CD4-positive, alpha-beta memory T cell (primary cell): ENCODE measurements around the gene TRERF1. TPM values are rescaled to one million over a fixed set of nuclear protein-coding genes. Genes with fewer than 3 reads are reported as not detected.

Source experiments
- CTCF ChIA-PET: fragments of 350-600 bp; sonication (Branson Sonifier 250); formaldehyde crosslinking; loops from one replicate; lab custom pipeline; 2021; ENCODE audit warnings: inconsistent platforms; ENCODE audit not compliant: partially characterized antibody; lab: Charles Lee
- POLR2A ChIA-PET: fragments of 350-600 bp; sonication (Branson Sonifier 250); formaldehyde crosslinking; loops from one replicate; lab custom pipeline; 2021; ENCODE audit not compliant: partially characterized antibody; lab: Charles Lee
- DNase-seq, 5 donors: peaks; one replicate each; pipeline versions ENCODE4 v3.0.0 to v3.0.0-alpha.2; 2020 to 2022; ENCODE audit warnings: mixed read lengths in 1 of 5
- H3K27ac ChIP-seq: one replicate; pipeline ENCODE4 v1.7.0; 2013; ENCODE audit warnings: low read depth, low read length
- H3K27me3 ChIP-seq: 2 replicates; pipeline ENCODE4 v1.7.0; 2013; ENCODE audit warnings: mild to moderate bottlenecking, low read length, moderate library complexity; ENCODE audit not compliant: insufficient read depth
- H3K36me3 ChIP-seq: 2 replicates; pipeline ENCODE4 v1.7.0; 2013; ENCODE audit warnings: mild to moderate bottlenecking, low read length, moderate library complexity; ENCODE audit not compliant: insufficient read depth
- H3K4me1 ChIP-seq: 2 replicates; pipeline ENCODE4 v1.7.0; 2013; ENCODE audit warnings: mild to moderate bottlenecking, low read length, moderate library complexity; ENCODE audit not compliant: insufficient read depth
- H3K4me3 ChIP-seq, 2 donors: one replicate each; pipeline ENCODE4 v1.7.0; 2013; ENCODE audit warnings: low read length in 2 of 2, mild to moderate bottlenecking in 1 of 2
- H3K9me3 ChIP-seq, 2 donors: one replicate each; pipeline ENCODE4 v1.7.0; 2013; ENCODE audit warnings: low read length in 2 of 2, control low read depth in 1 of 2; ENCODE audit not compliant: control insufficient read depth in 1 of 2
- H3K27ac Mint-ChIP-seq, 7 donors: one replicate each; pipeline ENCODE4 v1.8.0; 2020 to 2021; ENCODE audit warnings: mixed read lengths in 7 of 7, mild to moderate bottlenecking in 6 of 7, inconsistent platforms in 3 of 7, moderate library complexity in 3 of 7
- H3K27me3 Mint-ChIP-seq, 2 donors: one replicate each; pipeline ENCODE4 v1.8.0; 2020 to 2021; ENCODE audit warnings: mixed read lengths in 2 of 2
- H3K36me3 Mint-ChIP-seq, 2 donors: one replicate each; pipeline ENCODE4 v1.8.0; 2020 to 2021; ENCODE audit warnings: mixed read lengths in 2 of 2, inconsistent platforms in 1 of 2, mild to moderate bottlenecking in 1 of 2
- H3K4me1 Mint-ChIP-seq, 4 donors: one replicate each; pipeline ENCODE4 v1.8.0; 2020 to 2021; ENCODE audit warnings: mixed read lengths in 4 of 4, mild to moderate bottlenecking in 1 of 4
- H3K4me3 Mint-ChIP-seq, 8 donors: one replicate each; pipeline ENCODE4 v1.8.0; 2020 to 2021; ENCODE audit warnings: mixed read lengths in 8 of 8, mild to moderate bottlenecking in 7 of 8, moderate library complexity in 6 of 8, inconsistent platforms in 3 of 8
- H3K9me3 Mint-ChIP-seq, 8 donors: one replicate each; pipeline ENCODE4 v1.8.0; 2020 to 2021; ENCODE audit warnings: mixed read lengths in 8 of 8, mild to moderate bottlenecking in 5 of 8, inconsistent platforms in 3 of 8, moderate library complexity in 1 of 8
- intact Hi-C: fragments of 100-400 bp; cut with micrococcal nuclease; formaldehyde crosslinking; loops from one replicate; pipeline ENCODE4 v1.15.1; 2023
- polyA plus RNA-seq, 2 donors: library from polyadenylated mRNA; unstranded; fragments of 300-500 nt; fragmentation: Illumina TruSeq; gene quantifications; one replicate each; pipeline ENCODE4 v1.2.3, GENCODE V29; 2021
- total RNA-seq, 2 experiments: library from RNA; stranded (reverse); gene quantifications; one replicate each; pipeline ENCODE4 v1.2.3, GENCODE V29; 2021

Gene TRERF1
- total and polyA plus RNA-seq, 4 experiments from 2014 or later: 1.1 to 28.3 (median 17.4) TPM

GRCh38 chr6:42419490-42420280 lies 32.0 kb downstream of the TRERF1 start:
- Mint-ChIP-seq H3K27me3 (no peaks in the 10 kb centered on the region), H3K4me3 (peak overlapping the region in 2 of 8 donors; percentile 25 to 53), H3K36me3 (peaks cover 2 to 4% of the 10 kb centered on the region in 2 donors), H3K9me3 (no peaks in the 10 kb centered on the region), H3K4me1 (peaks cover 51 to 87% (median 71%) of the 10 kb centered on the region in 4 donors), H3K27ac (peak overlapping the region in 4 of 7 donors; percentile 7 to 88 (median 49))
- ChIA-PET POLR2A (interaction anchor here (1.0 to 6.4 kb wide), 7 partner anchors 8 to 52 kb away, joined by 3 to 41 read pairs (median 5); partner anchors contain the start of gene TRERF1), CTCF (no interaction called here)
- peaks cover 65% of the 10 kb centered on the region for H3K4me1 ChIP-seq
- no peaks in the 10 kb centered on the region for H3K36me3 ChIP-seq
- no peak overlapping the region for H3K4me3 ChIP-seq
- H3K27ac ChIP-seq: no peak overlapping the region
- H3K27me3 ChIP-seq: no peaks in the 10 kb centered on the region
- intact Hi-C loops: no loop called here
- DNase-seq: no peak
- H3K9me3 ChIP-seq: no peaks in the 10 kb centered on the region

- intact Hi-C loops: no loop called here
- Histone ChIP-seq H3K27me3 (no peaks in the 10 kb centered on the region), H3K4me3 (no peak overlapping the region), H3K4me1 (peaks cover 55% of the 10 kb centered on the region), H3K36me3 (no peaks in the 10 kb centered on the region), H3K27ac (no peak overlapping the region), H3K9me3 (no peaks in the 10 kb centered on the region)
- H3K36me3 Mint-ChIP-seq: peaks cover 4 to 6% of the 10 kb centered on the region in 2 donors
- DNase-seq: no peak
- H3K9me3 Mint-ChIP-seq: no peaks in the 10 kb centered on the region
- peak overlapping the region in 3 of 7 donors; percentile 2 to 84 (median 22) for H3K27ac Mint-ChIP-seq
- ChIA-PET CTCF (interaction anchor here (0.6 to 1.3 kb wide), 3 partner anchors 13 to 129 kb away, joined by 4 to 5 read pairs (median 4); no protein-coding TSS in a partner anchor), POLR2A (interaction anchor here (1.0 to 6.4 kb wide), 4 partner anchors 9 to 33 kb away, joined by 3 to 41 read pairs (median 21); partner anchors contain the start of gene TRERF1)
- H3K4me1 Mint-ChIP-seq: peaks cover 48 to 84% (median 66%) of the 10 kb centered on the region in 4 donors
- no peaks in the 10 kb centered on the region for H3K27me3 Mint-ChIP-seq
- peak overlapping the region in 2 of 8 donors; percentile 6 to 64 for H3K4me3 Mint-ChIP-seq
Observed at GRCh38 chr6:42418724-42419123, 33.0 kb downstream of the TRERF1 start.

DNA sequence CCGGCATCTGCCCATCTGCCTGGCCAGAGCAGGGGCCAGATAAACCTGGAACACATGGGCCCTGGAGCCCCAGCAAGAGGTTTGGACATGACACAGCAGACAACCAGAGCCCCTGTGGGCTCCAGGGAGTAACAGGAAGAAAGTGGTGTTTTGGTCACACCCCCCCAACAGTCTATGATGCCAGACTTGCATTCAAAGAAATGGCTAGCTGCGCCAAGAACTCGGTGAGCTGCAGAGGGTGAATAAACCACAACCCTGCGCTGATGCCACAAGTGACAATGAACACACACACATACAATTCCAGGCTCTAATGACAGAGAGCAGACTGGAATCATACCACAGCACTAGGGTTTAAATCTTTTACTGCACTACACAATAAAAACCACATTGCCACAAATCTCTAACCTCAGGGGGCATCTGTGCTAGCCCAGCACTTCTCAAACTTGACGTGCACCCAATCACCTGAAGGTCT lies 34.0 kb downstream of the TRERF1 start:
- Mint-ChIP-seq H3K36me3 (peaks cover 4 to 10% of the 10 kb centered on the region in 2 donors), H3K4me3 (peak overlapping the region; percentile 37 to 76 (median 58)), H3K9me3 (no peaks in the 10 kb centered on the region), H3K27ac (peak overlapping the region; percentile 42 to 85 (median 81)), H3K4me1 (peaks cover 43 to 81% (median 60%) of the 10 kb centered on the region in 4 donors), H3K27me3 (no peaks in the 10 kb centered on the region)
- ChIA-PET POLR2A (interaction anchor here (0.7 to 6.4 kb wide), 5 partner anchors 11 to 50 kb away, joined by 3 to 41 read pairs (median 4); partner anchors contain the start of gene TRERF1), CTCF (interaction anchor here (1.1 to 1.3 kb wide), 2 partner anchors 14 to 130 kb away, joined by 4 to 5 read pairs; no protein-coding TSS in a partner anchor)
- H3K4me1 ChIP-seq: peaks cover 44% of the 10 kb centered on the region
- no peak overlapping the region for H3K4me3 ChIP-seq
- intact Hi-C loops: no loop called here
- no peaks in the 10 kb centered on the region for H3K36me3 ChIP-seq
- H3K27ac ChIP-seq: no peak overlapping the region
- no peaks in the 10 kb centered on the region for H3K27me3 ChIP-seq
- peak; percentile 45 to 79 (median 63) for DNase-seq
- no peaks in the 10 kb centered on the region for H3K9me3 ChIP-seq

DNA sequence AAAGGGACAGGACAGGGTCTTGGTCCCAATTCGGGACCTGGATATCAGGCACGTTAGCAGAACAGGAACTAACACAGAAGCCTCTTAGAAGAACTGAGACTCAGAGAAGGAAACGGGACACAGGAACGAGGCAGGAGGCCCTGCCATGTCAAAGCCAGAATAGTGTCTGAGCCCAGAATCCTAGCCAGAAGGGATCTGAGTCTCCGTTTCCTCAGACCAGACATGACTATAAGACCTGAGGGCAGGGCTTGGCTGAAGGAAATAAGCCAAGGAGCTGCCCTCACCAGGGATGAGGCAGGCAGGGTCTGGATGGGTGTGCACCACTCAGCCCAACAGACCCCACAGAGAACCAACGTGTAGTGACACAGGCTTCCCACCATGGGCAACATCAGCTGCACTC lies 40.3 kb downstream of the TRERF1 start:
- H3K36me3 Mint-ChIP-seq: peaks cover 0 to 17% of the 10 kb centered on the region in 2 donors
- peak overlapping the region in 2 of 7 donors; percentile 22 to 87 for H3K27ac Mint-ChIP-seq
- no peaks in the 10 kb centered on the region for H3K27me3 Mint-ChIP-seq

DNA sequence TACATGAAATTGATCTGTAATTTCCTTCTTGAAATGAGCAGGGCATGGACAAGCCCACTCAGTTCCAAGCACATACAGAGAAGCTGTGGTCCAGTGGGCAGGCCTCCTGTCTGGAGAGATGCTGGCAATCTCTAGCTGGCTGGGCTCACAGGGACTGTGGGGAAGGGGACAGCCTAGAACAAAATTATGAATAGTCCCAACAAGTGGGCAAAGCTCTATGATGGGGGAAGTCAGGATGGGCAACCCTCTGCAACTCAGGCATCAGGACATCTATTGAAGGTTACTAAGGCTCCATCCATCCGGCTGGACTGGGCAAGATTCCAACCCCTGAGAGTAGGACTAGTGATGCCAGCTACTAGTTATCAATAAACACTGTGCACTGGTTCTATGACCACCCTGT lies 40.9 kb downstream of the TRERF1 start:
- Mint-ChIP-seq H3K36me3 (peaks cover 0 to 17% of the 10 kb centered on the region in 2 donors), H3K27me3 (no peaks in the 10 kb centered on the region), H3K4me3 (no peak overlapping the region), H3K4me1 (peaks cover 41 to 78% (median 56%) of the 10 kb centered on the region in 4 donors), H3K27ac (peak overlapping the region in 4 of 7 donors; percentile 23 to 87 (median 71)), H3K9me3 (peaks cover 0 to 1% (median 0%) of the 10 kb centered on the region in 8 donors)
- intact Hi-C loops: no loop called here
- Histone ChIP-seq H3K27me3 (no peaks in the 10 kb centered on the region), H3K4me1 (peaks cover 35% of the 10 kb centered on the region), H3K36me3 (no peaks in the 10 kb centered on the region), H3K9me3 (no peaks in the 10 kb centered on the region), H3K27ac (no peak overlapping the region), H3K4me3 (no peak overlapping the region)
- CTCF ChIA-PET: interaction anchor here (1.4 kb wide), 1 partner anchor 20 kb away, joined by 3 read pairs; no protein-coding TSS in a partner anchor
- DNase-seq: no peak
- POLR2A ChIA-PET: interaction anchor here (1.1 to 4.4 kb wide), 2 partner anchors 20 to 32 kb away, joined by 6 to 25 read pairs; no protein-coding TSS in a partner anchor

More for the DNA sequence above, 40.3 kb downstream of the TRERF1 start:
- H3K27ac ChIP-seq: no peak overlapping the region
- no peak overlapping the region for H3K4me3 ChIP-seq
- no peak for DNase-seq
- no peaks in the 10 kb centered on the region for H3K36me3 ChIP-seq
- H3K4me3 Mint-ChIP-seq: no peak overlapping the region
- ChIA-PET CTCF (no interaction called here), POLR2A (interaction anchor here (4.4 kb wide), 1 partner anchor 20 kb away, joined by 25 read pairs; no protein-coding TSS in a partner anchor)
- H3K9me3 Mint-ChIP-seq: peaks cover 0 to 1% (median 0%) of the 10 kb centered on the region in 8 donors
- H3K4me1 ChIP-seq: peaks cover 33% of the 10 kb centered on the region
- peaks cover 41 to 78% (median 54%) of the 10 kb centered on the region in 4 donors for H3K4me1 Mint-ChIP-seq
- intact Hi-C loops: no loop called here
- no peaks in the 10 kb centered on the region for H3K27me3 ChIP-seq
- H3K9me3 ChIP-seq: no peaks in the 10 kb centered on the region

- no peak overlapping the region for H3K27ac ChIP-seq
- no peaks in the 10 kb centered on the region for H3K36me3 ChIP-seq
- H3K4me1 ChIP-seq: peaks cover 44% of the 10 kb centered on the region
- Mint-ChIP-seq H3K27me3 (no peaks in the 10 kb centered on the region), H3K4me1 (peaks cover 42 to 75% (median 56%) of the 10 kb centered on the region in 4 donors), H3K9me3 (peaks cover 0 to 1% (median 0%) of the 10 kb centered on the region in 8 donors), H3K36me3 (peaks cover 0 to 16% of the 10 kb centered on the region in 2 donors), H3K4me3 (no peak overlapping the region), H3K27ac (peak overlapping the region in 3 of 7 donors; percentile 62 to 76 (median 75))
- no peaks in the 10 kb centered on the region for H3K9me3 ChIP-seq
- no peaks in the 10 kb centered on the region for H3K27me3 ChIP-seq
- DNase-seq: no peak
- POLR2A ChIA-PET: interaction anchor here (4.4 kb wide), 1 partner anchor 19 kb away, joined by 25 read pairs; no protein-coding TSS in a partner anchor
- CTCF ChIA-PET: interaction anchor here (1.4 kb wide), 1 partner anchor 19 kb away, joined by 3 read pairs; no protein-coding TSS in a partner anchor
- intact Hi-C loops: loop anchor here (5.0 kb wide), 2 partner anchors 42 to 43 kb away; partner anchors contain the start of gene TRERF1
- no peak overlapping the region for H3K4me3 ChIP-seq
Observed at GRCh38 chr6:42409581-42409980, 42.1 kb downstream of the TRERF1 start.
